Erythroblast (primary cell): ENCODE results near the gene POP4.

Source experiments
- GATA1 ChIP-seq: IDR thresholded peaks from 2 replicates; pipeline ENCODE4 v1.6.1; 2011; ENCODE audit warnings: low read depth, mild to moderate bottlenecking, control low read depth, low read length, moderate library complexity
- POLR2A ChIP-seq: IDR thresholded peaks from 2 replicates; pipeline ENCODE4 v1.6.1; 2011; ENCODE audit warnings: mild to moderate bottlenecking, low read length

- no peak for TF ChIP-seq POLR2A
- no peak for TF ChIP-seq GATA1
Measured at GRCh38 chr19:29635963-29636362, 29.9 kb downstream of the POP4 start.
